HL-60/S4 treated with phorbol 12-myristate 13-acetate at 8.2 ng/mL for 4 days and 3 days (cell line): Measurements from ENCODE around the gene MAP3K14.
"Not testable (repeated sequence)": the region's sequence is repeated elsewhere in the genome, so short reads cannot be mapped to it uniquely, and the experiment has no call there.

Source experiments
- in situ Hi-C: fragments of 300-500 bp; cut with MboI; formaldehyde crosslinking; loops from 2 replicates; pipeline ENCODE4 v1.15.0; 2022; ENCODE audit warnings: low sequenced_read_pairs

The MAP3K14 gene

DNA sequence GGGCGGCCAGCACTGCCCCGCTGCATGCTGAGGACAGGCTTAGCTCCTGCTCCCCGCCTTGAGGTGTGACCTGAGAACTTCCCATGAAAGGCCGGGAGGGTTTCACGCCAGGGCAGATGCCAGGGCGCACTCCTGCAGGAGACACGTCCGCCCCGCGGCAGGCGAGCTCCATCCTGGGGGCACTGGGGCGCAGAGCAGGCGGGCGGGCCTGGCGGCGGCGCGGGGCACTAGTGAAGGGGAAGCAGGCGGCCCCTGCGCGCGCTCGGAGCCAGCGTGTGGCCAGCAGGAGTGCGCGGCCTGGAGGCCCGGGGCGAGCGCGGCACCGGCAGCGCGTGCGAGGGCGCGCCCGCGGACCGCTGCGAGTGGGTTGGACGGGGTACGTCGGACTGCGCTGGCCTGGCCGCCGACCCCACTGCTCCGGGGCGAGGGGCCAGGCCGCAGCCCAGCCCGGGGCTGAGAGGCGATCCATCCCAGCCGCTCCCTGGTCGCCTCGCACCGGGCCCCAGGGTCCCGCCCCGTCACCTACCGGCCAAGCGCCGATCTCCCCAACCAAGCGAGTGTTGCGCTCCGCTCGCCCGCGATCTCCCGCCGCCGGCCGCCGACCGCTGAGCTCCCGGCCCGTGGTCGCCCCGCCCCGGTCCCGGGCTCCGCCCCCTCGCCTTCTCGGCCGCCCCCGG, at the start of gene MAP3K14:
Gene MAP3K14, minus strand, starts transcription at position 587 of the 677 bp plus-strand sequence. CDS start 26,275 bp downstream, outside the sequence.
- in situ Hi-C loops = no loop called here

DNA sequence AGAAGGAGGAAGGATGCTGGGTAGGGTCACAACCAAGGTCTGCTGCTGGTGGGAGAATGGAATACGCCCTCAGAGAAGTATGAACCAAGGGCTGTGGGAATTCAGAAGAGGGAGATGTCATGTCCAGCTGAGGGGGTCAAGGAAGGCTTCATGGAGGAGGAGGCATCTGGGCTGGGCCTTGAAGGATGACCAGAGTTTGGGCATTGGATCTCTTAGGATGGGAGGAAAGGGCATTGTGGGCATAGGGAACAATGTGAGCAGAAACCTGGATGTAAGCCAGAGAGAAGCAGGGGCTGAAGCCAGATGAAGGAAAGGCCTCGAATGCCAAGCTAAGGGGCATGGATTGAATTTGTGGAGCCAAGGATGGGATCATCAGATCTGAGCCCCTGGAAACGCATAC, 49.2 kb upstream of the MAP3K14 start:
- in situ Hi-C loops = no loop called here

DNA sequence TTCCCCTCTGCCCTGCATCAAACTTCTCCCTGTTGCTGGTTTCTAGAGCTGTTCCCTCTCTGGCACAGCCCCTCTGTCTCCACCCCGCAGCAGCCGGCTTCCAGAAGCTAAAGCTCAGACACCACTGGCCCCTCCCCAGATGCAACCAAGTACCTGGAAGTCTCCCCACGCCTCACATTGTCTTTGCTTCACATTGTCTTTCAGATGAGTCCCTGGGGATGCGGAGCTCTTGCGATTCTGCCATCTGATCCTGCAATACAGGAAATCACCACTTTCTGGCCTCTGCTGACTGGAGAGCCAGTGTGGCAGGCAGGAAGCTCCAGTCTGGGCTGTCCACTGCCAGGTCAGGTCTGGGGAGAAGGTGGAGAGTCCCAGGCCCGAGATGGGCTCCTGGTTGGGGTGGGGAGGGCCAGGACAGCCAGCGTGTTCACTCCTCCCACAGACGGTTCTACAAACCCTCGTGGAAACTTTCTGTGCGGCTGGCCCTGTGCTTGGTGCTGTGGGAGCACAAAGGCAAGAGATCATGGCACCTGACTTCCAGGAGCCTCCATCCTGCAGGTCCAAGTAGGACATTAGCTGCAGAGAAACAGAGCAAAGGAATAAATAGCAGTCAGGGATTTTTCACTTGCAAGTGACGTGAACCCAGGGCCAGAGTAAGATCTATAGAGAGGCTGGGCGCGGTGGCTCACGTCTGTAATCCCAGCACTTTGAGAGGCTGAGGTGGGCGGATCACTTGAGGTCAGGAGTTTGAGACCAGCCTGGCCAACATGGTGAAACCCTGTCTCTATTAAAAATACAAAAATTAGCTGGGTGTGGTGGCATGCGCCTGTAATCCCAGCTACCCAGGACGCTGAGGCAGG, 47.9 kb upstream of the MAP3K14 start:
- in situ Hi-C loops = no loop called here

DNA sequence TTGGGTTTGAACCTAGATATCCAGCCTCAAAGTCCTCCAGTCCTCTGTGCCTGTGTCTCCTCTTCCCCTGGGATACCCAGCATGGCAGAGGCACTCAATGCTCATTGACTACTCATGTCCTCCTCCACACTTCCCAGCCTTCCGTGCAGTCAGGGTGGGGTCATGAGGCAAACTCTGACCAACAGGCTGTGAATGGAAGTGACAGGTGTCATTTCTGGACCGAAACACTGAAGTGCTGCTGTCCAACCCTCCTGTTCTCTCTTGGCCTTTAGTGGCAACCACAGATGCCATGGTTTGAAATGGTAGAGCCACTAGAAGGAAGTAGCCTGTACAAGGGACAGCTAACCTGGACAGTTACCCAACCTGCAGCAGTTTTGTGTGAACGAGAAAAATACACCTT, 46.7 kb upstream of the MAP3K14 start:
- in situ Hi-C loops = no loop called here

DNA sequence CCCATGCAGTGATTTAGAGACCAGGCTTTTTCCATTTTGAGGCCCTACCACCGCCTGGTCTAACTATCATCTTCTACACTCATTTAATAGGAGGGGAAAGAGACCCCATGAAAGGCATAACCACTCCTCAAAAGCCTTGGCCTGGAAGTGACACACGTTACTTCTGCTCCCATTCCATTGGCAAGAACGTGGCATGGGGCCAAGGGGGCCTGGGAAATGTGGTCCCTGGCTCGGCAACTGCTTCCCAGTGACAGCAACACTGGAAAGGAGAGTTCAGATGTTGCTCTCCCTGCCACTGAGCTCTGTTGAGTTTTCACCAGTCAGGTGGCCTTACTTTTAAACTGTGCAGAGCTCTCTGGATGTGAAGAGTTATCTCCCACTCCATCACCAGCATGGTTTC, 45.2 kb upstream of the MAP3K14 start:
- in situ Hi-C loops = no loop called here

DNA sequence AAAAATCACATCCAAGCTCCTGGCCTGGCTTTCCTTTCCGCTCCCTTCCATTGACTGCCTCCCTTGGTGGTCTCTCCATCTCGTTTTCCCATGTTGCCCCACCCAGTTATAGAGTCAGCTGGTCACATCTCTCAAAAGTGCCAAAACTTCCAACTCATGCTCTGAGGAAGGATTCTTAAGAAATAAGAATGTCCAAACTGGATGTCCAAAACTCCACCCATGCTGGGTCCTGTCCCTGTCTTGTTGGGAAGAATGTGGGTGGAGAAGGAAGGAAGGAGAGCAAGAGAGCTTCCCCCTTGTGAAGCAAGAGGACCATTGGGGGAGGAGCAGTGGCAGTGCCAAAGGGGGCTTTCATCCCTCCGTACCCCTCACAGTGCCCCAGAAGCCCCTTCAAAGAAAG, 44.6 kb upstream of the MAP3K14 start:
- in situ Hi-C loops = no loop called here

DNA sequence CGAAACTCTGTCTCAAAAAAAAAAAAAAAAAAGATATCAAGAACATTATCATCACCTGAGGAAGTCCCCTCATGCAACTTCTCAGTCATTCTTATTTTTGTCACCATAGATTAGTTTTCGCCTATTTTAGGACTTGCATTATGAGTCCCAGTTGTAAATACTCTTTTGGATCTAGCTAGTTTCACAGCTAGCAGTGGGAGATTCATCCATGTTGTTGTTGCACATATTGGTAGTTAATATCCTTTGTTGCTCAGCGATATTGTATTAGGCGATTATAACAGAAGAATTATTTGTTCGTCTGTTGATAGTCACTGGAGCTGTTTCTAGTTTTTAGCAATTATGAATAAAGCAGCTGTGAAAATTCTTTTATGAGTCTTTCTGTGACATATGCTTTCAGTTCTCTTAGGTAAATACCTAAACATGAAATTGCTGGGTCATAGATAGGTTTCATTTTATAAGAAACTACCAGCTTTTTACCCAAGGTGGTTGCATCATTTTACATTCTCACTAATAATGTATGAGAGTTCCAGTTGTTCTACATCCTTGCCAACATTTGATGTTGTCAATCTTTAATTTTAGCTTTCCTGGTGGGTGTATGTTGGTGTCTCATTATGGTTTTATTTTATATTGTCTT, 40.7 kb upstream of the MAP3K14 start:
- in situ Hi-C loops = no loop called here

DNA sequence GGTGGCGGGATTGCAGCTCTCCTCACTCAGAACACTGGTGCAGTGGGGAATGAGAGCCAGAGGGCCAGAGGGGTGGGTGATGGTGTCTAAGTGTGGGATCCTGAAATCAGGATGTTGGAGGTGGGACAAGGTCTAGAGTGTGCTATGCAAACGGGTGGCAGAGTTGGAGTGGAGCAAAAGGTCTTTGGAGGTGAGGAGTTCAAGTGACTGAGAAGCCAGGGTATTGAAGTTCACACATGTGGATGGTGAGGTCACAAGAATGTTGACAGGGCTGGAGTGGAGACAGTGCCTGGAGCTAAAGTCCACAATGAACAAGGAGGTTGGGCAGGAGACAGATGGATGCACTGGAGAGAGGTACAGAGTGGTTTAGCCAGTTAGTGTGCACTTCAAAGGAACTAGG, 38.3 kb upstream of the MAP3K14 start:
- in situ Hi-C loops = no loop called here

DNA sequence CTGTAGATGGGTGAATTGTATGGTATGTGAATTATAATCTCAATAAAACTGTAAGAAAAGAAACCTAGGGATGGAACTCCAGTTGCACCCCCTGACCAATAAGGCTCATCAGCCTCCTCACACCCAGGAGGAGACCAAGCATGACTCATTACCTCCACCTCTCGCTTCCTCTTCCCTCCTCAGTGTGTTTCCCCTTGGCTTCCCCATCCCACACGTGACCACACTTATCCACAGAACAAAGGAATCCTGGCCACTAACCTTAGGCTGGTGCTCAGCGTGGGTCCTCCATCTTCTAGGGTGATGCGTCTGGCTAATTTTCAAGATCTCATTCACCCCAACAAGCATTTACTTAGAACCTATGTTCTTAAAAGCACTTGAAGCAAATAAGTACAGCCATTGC, 36.2 kb upstream of the MAP3K14 start:
- in situ Hi-C loops = no loop called here

DNA sequence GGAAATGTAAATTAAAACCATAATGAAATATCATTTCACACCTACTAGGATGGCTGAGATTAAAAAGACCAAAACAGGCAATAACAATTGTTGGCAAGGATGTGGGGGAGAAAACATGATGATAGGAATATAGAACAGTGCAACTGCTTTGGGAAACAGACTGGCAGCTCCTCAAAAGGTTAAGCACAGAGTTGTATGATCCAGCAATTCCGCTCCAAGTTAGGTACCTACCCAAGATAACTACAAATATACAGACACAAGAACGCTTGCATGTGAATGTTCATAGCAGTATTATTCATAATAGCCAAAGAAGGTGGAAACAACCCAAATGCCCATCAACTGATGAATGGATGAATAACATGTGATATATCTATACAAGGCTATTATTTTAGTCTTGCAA, 35.0 kb upstream of the MAP3K14 start:
- in situ Hi-C loops = no loop called here

DNA sequence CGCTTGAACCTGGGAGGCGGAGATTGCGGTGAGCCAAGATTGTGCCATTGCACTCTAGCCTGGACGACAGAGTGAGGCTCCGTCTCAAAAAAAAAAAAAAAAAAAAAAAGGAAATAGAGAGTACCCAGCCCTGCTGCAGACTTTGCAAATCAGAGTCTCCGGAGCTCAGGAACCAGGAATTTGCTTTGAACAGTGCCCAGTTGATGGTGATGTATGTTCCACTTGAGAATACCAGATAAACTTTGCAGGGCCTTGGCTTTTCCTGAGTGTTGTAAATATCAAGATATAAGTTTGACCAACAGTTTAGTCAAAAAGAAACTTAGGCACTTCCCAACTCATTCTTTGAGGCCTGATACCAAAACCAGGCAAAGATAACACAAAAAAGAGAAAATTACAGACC, 30.6 kb upstream of the MAP3K14 start:
- in situ Hi-C loops = no loop called here

DNA sequence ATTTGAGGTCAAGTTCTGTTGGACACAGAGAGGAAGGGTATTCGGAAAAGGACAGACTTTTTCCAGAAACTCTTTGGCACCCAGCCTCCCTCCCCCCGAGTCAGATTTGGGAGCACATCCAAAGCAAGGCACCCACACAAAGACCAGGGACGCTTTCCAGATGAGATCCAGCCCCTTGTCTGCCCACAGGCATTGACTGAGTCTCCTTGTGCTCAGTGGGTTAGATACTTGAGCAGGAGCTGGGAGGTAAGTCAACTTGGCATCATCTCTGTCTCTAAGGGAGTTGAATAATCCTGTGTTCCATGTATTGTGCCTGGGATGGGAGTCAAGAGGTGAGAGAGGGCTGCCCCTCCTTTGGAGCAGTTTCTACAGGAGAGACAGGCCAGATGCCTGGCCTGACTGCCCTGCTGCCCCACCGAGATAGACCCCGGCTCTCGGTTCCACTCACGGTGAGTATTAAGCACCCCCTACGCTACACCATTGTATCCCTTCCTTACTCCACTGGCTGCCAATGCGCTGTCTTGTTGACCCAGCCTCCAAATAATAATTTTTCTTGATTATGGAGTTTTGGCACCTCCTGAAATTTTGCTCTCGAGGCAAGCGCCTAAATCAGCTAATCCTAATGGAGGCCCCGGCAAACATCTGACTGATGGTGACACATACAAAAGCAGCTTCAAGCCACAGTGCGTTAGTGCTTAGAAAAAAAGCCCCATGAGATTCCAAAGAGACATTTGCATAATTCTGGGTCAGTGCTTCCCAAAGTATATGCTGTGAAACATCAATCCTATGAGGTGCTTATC, 29.6 kb upstream of the MAP3K14 start:
- in situ Hi-C loops = no loop called here

DNA sequence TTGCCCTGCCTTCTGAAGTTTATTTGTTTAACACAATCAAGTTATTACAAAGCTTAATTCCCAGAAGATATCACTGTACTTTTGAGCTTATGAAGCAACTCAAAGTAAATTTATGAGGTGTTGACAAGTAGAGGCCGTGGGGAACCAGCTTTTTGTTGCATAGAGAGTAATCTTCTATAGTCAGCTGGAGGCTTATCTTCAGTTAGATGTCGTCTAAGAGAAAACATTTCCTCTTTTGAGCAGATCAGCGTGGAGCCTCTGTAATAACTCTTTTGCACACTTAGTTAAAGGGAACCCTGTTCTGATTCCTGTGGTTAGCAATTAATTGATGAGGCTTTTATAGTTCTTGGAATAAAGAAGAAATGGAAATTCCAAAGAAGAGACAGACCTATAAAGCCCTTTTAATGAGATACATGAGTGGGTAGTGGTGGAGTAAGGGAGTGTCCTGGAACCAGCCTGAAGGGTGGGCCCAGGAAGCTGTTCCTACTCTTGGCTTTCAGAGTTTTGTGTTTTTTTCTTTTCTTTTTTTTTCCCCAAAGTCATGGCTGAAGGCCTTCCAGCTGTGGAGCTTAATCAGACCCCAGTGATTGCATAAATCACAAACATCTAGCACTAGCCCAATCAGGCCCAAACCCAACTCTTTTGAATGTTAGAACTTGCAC, 28.9 kb upstream of the MAP3K14 start:
- in situ Hi-C loops = no loop called here

DNA sequence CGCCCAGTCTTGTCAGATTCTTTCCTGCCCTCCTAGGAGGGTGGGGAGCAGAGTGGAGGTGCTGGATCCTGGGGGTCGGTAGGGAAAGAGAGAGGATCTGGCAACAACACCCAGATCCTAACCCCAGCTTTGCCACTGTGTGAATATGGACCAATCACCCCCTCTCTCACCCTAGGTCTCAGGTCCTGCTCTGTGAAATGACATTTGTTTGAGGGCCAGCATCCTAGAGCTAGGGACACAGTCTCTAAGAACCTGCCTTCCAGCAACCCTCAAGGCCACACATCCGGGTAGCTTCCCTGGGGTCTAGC, 28.4 kb upstream of the MAP3K14 start:
- in situ Hi-C loops = no loop called here

DNA sequence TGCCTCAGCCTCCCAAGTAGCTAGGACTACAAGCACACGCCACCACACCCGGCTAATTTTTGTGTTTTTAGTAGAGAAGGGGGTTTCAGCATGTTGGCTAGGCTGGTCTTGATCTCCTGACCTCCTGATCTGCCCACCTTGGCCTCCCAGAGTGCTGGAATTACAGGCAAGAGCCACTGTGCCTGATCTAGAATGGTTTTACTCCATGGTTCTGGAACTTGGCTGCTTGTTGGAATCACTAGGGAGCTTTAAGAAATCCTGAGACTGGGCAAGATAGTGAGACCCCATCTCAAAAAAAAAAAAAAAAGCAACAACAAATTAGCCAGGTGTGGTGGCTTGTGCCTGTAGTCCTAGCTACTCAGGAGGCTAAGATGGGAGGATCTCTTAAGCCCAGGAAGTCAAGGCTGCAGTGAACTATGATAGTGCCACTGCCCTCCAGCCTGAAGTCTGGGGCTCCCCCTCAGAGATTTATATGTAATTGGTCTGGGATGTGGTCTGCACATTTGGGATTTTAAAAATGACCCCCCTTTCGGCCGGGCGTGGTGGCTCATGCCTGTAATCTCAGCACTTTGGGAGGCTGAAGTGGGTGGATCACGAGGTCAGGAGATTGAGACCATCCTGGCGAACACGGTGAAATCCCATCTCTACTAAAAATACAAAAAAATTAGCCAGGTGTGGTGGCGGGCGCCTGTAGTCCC, 27.3 kb upstream of the MAP3K14 start:
- in situ Hi-C loops = not testable (repeated sequence)

DNA sequence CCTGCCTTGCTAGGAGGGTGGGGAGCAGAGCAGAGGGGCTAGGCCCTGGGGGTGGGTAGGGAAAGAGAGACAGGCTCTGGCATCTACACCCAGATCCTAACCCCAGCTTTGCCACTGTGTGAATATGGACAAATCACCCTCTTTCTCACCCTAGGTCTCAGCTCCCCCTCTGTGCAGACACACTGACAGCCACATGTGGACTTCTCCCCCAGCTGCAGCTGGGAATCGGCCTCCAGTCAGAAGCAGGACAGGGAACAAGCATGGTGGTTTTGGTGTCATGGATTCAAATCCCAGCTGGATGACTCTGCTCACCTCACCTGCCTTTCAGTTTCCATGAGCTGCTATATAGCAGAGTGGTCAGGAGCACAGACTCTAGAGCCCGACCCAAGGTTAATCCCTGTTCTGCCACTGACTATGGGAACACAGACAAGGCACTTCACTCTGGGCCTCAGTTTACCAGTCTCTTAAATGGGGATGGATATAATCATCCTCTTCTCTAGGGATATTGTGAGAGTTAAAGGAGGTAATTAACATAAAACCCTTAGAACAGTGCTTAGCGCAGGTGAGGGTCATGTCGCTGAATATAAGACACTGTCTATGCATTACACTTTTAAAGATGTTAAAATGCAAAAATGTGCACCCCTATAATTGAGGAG, 26.2 kb upstream of the MAP3K14 start:
- in situ Hi-C loops = no loop called here

DNA sequence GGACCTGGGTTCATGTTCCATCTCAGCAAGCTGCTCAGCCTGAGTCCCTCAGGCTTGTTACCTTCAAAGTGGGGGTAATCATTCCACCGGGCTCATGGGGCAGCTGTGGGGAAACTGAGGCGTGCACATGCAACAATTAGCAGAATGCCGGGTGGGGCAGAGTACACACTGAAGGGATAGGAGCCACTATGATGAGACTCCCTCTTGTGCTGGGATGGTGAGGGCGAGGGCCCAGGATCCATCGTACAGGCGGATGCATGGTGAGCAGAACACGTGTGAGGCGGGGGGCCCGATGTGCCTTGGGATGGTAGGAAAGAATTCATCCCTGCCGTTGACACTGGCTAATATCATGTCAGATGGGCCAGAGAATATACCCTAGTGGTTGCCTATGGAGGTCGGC, 25.5 kb upstream of the MAP3K14 start:
- in situ Hi-C loops = no loop called here

DNA sequence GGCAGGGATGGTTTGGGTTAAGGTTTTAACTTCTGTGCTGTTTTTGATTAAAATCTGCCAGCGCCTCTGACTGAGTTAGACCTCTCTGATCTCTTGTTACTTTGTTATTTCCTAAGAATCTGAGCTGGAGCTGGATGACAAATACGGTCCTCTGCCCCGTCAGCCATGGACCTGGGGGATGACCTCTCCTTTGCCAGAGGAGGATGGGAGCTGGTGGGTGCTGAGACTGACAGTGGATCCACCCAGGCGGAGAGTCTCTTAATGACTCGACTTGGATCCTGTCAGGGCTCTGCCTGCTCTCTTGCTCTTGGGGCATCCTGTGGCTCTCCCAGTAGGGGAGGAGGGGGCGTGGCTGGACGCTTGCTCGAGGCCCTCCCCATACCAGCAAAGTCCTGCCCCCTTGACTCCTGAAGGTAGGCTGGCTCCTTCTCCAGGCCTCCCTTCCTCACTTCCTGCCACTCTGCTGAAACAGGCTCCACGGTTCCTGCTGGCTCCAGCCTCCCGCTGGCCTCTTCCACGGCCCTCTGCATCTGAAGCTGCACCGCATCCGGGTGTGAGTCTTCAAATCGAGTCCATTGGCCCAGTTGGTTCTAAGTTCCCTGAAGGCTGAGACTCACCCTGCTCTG, 24.8 kb upstream of the MAP3K14 start:
- in situ Hi-C loops = no loop called here
